HepG2 (cell line): Measurements from ENCODE around the gene PLIN5. TPM values are rescaled to one million over a fixed set of nuclear protein-coding genes. Genes with fewer than 3 reads are reported as not detected.

ENCODE experiments used
- ARNTL ChIP-seq: sonication (generic); formaldehyde crosslinking; IDR thresholded peaks from 2 replicates; pipeline ENCODE4 v1.4.0; 2020; ENCODE audit warnings: mild to moderate bottlenecking, missing genetic modification reagents
- IRF2 ChIP-seq: IDR thresholded peaks from 2 replicates; pipeline ENCODE4 v1.6.1; 2018; ENCODE audit warnings: missing genetic modification reagents, missing compliant biosample characterization
- ISL2 ChIP-seq: sonication (generic); formaldehyde crosslinking; IDR thresholded peaks from 2 replicates; pipeline ENCODE4 v1.5.0; 2020; ENCODE audit warnings: missing genetic modification reagents
- KLF13 ChIP-seq: sonication (generic); formaldehyde crosslinking; IDR thresholded peaks from 2 replicates; pipeline ENCODE4 v1.4.0; 2020; ENCODE audit warnings: mild to moderate bottlenecking, missing genetic modification reagents
- KLF6 ChIP-seq: IDR thresholded peaks from 2 replicates; pipeline ENCODE4 v1.8.0; 2016; ENCODE audit warnings: missing biosample characterization, missing genetic modification reagents
- MEF2D ChIP-seq: sonication (generic); formaldehyde crosslinking; IDR thresholded peaks from 2 replicates; pipeline ENCODE4 v1.5.1; 2020; ENCODE audit warnings: mild to moderate bottlenecking, missing genetic modification reagents
- NKX3-1 ChIP-seq: sonication (generic); formaldehyde crosslinking; IDR thresholded peaks from 2 replicates; pipeline ENCODE4 v1.5.0; 2020; ENCODE audit warnings: missing genetic modification reagents
- RAD21 ChIP-seq: fragments of 450-650 bp; formaldehyde crosslinking; IDR thresholded peaks from 2 replicates; pipeline ENCODE4 v1.5.0; 2020; ENCODE audit warnings: mild to moderate bottlenecking
- RNF2 ChIP-seq: fragments of 450-650 bp; conservative IDR thresholded peaks from 2 replicates; pipeline ENCODE4 v1.6.1; 2016; ENCODE audit warnings: low read depth
- SATB2 ChIP-seq: sonication (generic); formaldehyde crosslinking; IDR thresholded peaks from 2 replicates; pipeline ENCODE4 v1.5.0; 2020; ENCODE audit warnings: missing genetic modification reagents
- SOX6 ChIP-seq, 2 experiments: fragments of 450-650 bp in 1 of 2; sonication (generic) in 1 of 2; formaldehyde crosslinking in 1 of 2; IDR thresholded peaks; 2 replicates each; pipeline versions ENCODE4 v1.4.0 to v1.6.1; 2017 to 2020; ENCODE audit warnings: antibody characterized with exemption in 1 of 2, mild to moderate bottlenecking in 1 of 2, missing genetic modification reagents in 1 of 2
- TCF7L2 ChIP-seq: IDR thresholded peaks from 2 replicates; pipeline ENCODE4 v1.6.1; 2011; ENCODE audit warnings: mild to moderate bottlenecking, low read depth, low read length, moderate library complexity
- ZMYM3 ChIP-seq: sonication (generic); formaldehyde crosslinking; IDR thresholded peaks from 2 replicates; pipeline ENCODE4 v1.5.1; 2020; ENCODE audit warnings: mild to moderate bottlenecking, missing genetic modification reagents
- ZNF12 ChIP-seq: sonication (generic); formaldehyde crosslinking; IDR thresholded peaks from 2 replicates; pipeline ENCODE4 v1.5.0; 2020; ENCODE audit warnings: missing genetic modification reagents
- ZNF124 ChIP-seq: sonication (generic); formaldehyde crosslinking; IDR thresholded peaks from 2 replicates; pipeline ENCODE4 v1.4.0; 2020; ENCODE audit warnings: missing genetic modification reagents
- ZNF547 ChIP-seq: sonication (generic); formaldehyde crosslinking; IDR thresholded peaks from 2 replicates; pipeline ENCODE4 v1.5.1; 2020; ENCODE audit warnings: mild to moderate bottlenecking, missing genetic modification reagents
- ZNF549 ChIP-seq: sonication (generic); formaldehyde crosslinking; IDR thresholded peaks from 2 replicates; pipeline ENCODE4 v1.5.0; 2020; ENCODE audit warnings: missing genetic modification reagents
- polyA plus RNA-seq, 8 experiments: library from polyadenylated mRNA; depleted of rRNA in 3 of 8; stranded (reverse) in 7 of 8; unstranded in 1 of 8; fragments of >200 nt; fragmentation: Illumina TruSeq in 4 of 8; extraction: Trizol in 4 of 8; gene quantifications; 2 replicates each; pipeline versions ENCODE4 v1.2.1 to v1.2.3, GENCODE V29; 2011 to 2016; ENCODE audit warnings: low read depth in 4 of 8, missing spikeins in 1 of 8, mixed read lengths in 1 of 8; ENCODE audit not compliant: insufficient read depth in 1 of 8
- total RNA-seq, 5 experiments: library from RNA; depleted of rRNA; stranded (reverse); fragments of >200 nt; fragmentation: Illumina TruSeq; extraction: Trizol; gene quantifications; 2 replicates each; pipeline ENCODE4 v1.2.3, GENCODE V29; 2016; ENCODE audit warnings: low read depth in 1 of 5
- TF ChIP-seq, protein P1 (sequence below): sonication (generic); formaldehyde crosslinking; IDR thresholded peaks from 2 replicates; pipeline ENCODE4 v1.4.0; 2020; ENCODE audit warnings: missing genetic modification reagents
- TF ChIP-seq, protein P2 (sequence below): sonication (generic); formaldehyde crosslinking; IDR thresholded peaks from 2 replicates; pipeline ENCODE4 v1.9.0; 2021; ENCODE audit warnings: missing genetic modification reagents, borderline replicate concordance
- TF ChIP-seq, protein P3 (sequence below): sonication (generic); formaldehyde crosslinking; IDR thresholded peaks from 2 replicates; pipeline ENCODE4 v1.5.1; 2020; ENCODE audit warnings: mild to moderate bottlenecking, moderate library complexity, missing genetic modification reagents
- TF ChIP-seq, protein P4 (sequence below): sonication (generic); formaldehyde crosslinking; IDR thresholded peaks from 2 replicates; pipeline ENCODE4 v1.4.0; 2020; ENCODE audit warnings: missing genetic modification reagents

Gene PLIN5
- total and polyA plus RNA-seq, 2 of the 13 experiments (the other 11 are each of a cell fraction or from before 2014, with no cell fraction given), result 1.8 to 4.8 TPM

DNA sequence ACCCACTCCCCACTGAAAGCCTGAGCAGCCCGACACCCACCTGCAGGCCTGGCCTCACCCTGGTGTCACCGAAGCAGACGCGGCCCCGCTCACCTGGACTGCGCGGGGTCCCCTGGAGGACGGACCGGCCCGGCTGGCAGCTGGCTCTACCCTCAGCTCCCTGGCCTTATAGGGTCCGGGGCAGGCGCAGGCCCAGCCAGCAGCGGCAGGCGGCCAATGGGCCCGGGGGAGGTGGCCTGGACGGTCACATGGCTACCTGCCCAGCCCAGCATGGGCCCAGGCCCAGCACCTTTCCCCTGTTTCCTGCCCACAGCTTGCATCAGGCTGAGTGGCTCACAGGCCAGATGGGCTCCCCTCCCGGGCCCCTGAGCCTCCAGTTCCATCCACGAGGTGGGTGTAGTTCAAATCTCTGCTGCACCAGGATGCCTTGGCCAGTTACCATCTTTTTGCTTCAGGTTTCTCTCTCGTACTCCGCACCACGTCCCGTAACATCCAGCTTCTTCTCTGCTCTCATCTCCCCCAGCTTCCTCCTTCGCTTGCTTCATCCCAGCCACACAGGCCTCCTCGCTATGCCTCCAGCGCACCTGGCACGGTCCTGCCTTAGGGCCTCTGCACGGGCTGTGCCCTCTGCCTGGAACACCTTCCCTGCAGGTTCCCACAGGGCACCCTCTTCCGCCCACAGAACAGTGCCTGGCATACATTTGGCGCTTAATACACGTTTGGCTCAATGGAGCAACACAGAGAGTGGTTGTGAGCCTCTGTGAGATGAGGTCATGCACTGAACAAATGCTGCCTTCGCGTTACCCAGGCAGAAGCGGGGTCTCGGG, 16.5 kb downstream of the PLIN5 start, which contains the start of gene PLIN4 (continued):
- TF ChIP-seq, protein P1, sequence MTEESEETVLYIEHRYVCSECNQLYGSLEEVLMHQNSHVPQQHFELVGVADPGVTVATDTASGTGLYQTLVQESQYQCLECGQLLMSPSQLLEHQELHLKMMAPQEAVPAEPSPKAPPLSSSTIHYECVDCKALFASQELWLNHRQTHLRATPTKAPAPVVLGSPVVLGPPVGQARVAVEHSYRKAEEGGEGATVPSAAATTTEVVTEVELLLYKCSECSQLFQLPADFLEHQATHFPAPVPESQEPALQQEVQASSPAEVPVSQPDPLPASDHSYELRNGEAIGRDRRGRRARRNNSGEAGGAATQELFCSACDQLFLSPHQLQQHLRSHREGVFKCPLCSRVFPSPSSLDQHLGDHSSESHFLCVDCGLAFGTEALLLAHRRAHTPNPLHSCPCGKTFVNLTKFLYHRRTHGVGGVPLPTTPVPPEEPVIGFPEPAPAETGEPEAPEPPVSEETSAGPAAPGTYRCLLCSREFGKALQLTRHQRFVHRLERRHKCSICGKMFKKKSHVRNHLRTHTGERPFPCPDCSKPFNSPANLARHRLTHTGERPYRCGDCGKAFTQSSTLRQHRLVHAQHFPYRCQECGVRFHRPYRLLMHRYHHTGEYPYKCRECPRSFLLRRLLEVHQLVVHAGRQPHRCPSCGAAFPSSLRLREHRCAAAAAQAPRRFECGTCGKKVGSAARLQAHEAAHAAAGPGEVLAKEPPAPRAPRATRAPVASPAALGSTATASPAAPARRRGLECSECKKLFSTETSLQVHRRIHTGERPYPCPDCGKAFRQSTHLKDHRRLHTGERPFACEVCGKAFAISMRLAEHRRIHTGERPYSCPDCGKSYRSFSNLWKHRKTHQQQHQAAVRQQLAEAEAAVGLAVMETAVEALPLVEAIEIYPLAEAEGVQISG (CRISPR knock-in tag), result peak; percentile 29; the same call in 1 of the 2 replicates
- TF ChIP-seq, protein P2, sequence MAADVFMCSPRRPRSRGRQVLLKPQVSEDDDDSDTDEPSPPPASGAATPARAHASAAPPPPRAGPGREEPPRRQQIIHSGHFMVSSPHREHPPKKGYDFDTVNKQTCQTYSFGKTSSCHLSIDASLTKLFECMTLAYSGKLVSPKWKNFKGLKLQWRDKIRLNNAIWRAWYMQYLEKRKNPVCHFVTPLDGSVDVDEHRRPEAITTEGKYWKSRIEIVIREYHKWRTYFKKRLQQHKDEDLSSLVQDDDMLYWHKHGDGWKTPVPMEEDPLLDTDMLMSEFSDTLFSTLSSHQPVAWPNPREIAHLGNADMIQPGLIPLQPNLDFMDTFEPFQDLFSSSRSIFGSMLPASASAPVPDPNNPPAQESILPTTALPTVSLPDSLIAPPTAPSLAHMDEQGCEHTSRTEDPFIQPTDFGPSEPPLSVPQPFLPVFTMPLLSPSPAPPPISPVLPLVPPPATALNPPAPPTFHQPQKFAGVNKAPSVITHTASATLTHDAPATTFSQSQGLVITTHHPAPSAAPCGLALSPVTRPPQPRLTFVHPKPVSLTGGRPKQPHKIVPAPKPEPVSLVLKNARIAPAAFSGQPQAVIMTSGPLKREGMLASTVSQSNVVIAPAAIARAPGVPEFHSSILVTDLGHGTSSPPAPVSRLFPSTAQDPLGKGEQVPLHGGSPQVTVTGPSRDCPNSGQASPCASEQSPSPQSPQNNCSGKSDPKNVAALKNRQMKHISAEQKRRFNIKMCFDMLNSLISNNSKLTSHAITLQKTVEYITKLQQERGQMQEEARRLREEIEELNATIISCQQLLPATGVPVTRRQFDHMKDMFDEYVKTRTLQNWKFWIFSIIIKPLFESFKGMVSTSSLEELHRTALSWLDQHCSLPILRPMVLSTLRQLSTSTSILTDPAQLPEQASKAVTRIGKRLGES, result no peak
- TF ChIP-seq ZNF124 (CRISPR knock-in tag) (no peak), TCF7L2 (no peak), ZNF12 (CRISPR knock-in tag) (no peak), NKX3-1 (no peak), ZNF547 (no peak), KLF13 (CRISPR knock-in tag) (no peak), ARNTL (no peak), MEF2D (CRISPR knock-in tag) (peak; percentile 71; the same call in 1 of the 2 replicates), KLF6 (CRISPR knock-in tag) (0 out of 2 replicates have a peak, but pooled peaks have one; percentile 65), ZNF549 (CRISPR knock-in tag) (no peak), IRF2 (CRISPR knock-in tag) (no peak), SOX6 (IDR thresholded peaks at IDR 0.05) (no peak), SOX6 (CRISPR knock-in tag; IDR thresholded peaks at IDR 0.05) (no peak), RAD21 (CRISPR knock-in tag) (0 out of 2 replicates have a peak, but pooled peaks have one; percentile 23), ISL2 (no peak; the same call in 1 of the 2 replicates), RNF2 (peak; percentile 61; the same call in 1 of the 2 replicates), ZMYM3 (CRISPR knock-in tag) (no peak; the same call in 1 of the 2 replicates), SATB2 (CRISPR knock-in tag) (no peak)
- TF ChIP-seq, protein P3, sequence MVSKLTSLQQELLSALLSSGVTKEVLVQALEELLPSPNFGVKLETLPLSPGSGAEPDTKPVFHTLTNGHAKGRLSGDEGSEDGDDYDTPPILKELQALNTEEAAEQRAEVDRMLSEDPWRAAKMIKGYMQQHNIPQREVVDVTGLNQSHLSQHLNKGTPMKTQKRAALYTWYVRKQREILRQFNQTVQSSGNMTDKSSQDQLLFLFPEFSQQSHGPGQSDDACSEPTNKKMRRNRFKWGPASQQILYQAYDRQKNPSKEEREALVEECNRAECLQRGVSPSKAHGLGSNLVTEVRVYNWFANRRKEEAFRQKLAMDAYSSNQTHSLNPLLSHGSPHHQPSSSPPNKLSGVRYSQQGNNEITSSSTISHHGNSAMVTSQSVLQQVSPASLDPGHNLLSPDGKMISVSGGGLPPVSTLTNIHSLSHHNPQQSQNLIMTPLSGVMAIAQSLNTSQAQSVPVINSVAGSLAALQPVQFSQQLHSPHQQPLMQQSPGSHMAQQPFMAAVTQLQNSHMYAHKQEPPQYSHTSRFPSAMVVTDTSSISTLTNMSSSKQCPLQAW (CRISPR knock-in tag), result no peak
- TF ChIP-seq, protein P4, sequence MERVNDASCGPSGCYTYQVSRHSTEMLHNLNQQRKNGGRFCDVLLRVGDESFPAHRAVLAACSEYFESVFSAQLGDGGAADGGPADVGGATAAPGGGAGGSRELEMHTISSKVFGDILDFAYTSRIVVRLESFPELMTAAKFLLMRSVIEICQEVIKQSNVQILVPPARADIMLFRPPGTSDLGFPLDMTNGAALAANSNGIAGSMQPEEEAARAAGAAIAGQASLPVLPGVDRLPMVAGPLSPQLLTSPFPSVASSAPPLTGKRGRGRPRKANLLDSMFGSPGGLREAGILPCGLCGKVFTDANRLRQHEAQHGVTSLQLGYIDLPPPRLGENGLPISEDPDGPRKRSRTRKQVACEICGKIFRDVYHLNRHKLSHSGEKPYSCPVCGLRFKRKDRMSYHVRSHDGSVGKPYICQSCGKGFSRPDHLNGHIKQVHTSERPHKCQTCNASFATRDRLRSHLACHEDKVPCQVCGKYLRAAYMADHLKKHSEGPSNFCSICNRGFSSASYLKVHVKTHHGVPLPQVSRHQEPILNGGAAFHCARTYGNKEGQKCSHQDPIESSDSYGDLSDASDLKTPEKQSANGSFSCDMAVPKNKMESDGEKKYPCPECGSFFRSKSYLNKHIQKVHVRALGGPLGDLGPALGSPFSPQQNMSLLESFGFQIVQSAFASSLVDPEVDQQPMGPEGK (CRISPR knock-in tag), result peak; percentile 31; the same call in 1 of the 2 replicates
